ENCODE measurements around the gene CUL7. TPM values are rescaled to one million over a fixed set of nuclear protein-coding genes. Genes with fewer than 3 reads are reported as not detected.

The CUL7 gene
- total and polyA plus RNA-seq, 9 of the 15 experiments (the other 6 are each of a cell fraction or from before 2014, with no cell fraction given): 0.44 to 20.1 (median 8.6) TPM

- TF ChIP-seq AFF4 (CRISPR knock-in tag; IDR thresholded peaks at IDR 0.05): no peak
- TF ChIP-seq JUNB (CRISPR knock-in tag; conservative IDR thresholded peaks at IDR 0.05): peak; percentile 63
- TF ChIP-seq ZNF444 (CRISPR knock-in tag; IDR thresholded peaks at IDR 0.05): peak; percentile 78; the same call in 1 of the 2 replicates
- TF ChIP-seq ZNF395 (CRISPR knock-in tag; IDR thresholded peaks at IDR 0.05): no peak
- TF ChIP-seq E2F1 (CRISPR knock-in tag; IDR thresholded peaks at IDR 0.05): no peak
- no peak for TF ChIP-seq SRSF9 (IDR thresholded peaks at IDR 0.05; ENCODE audit: borderline replicate concordance, low read depth, low read length)
- TF ChIP-seq POU5F1 (IDR thresholded peaks at IDR 0.05; ENCODE audit: borderline replicate concordance, low read depth, low read length, partially characterized antibody): no peak
- TF ChIP-seq CEBPG (CRISPR knock-in tag; IDR thresholded peaks at IDR 0.05): 0 out of 2 replicates have a peak, but pooled peaks have one; percentile 40
- no peak for TF ChIP-seq CEBPG (tag; conservative IDR thresholded peaks at IDR 0.05 in 1 of 2, IDR thresholded peaks at IDR 0.05 in 1 of 2)
- TF ChIP-seq ZNF12 (CRISPR knock-in tag; IDR thresholded peaks at IDR 0.05): peak; percentile 64; the same call in 1 of the 2 replicates
- no peak for TF ChIP-seq ARID2 (IDR thresholded peaks at IDR 0.05)
- no peak for TF ChIP-seq GATA2 (CRISPR knock-in tag; IDR thresholded peaks at IDR 0.05)
- TF ChIP-seq ZBTB33 (CRISPR knock-in tag; IDR thresholded peaks at IDR 0.05): no peak
- peak; percentile 35; the same call in 1 of the 2 replicates for TF ChIP-seq ZNF384 (IDR thresholded peaks at IDR 0.05; ENCODE audit: low read depth, low read length)
- peak; percentile 63; the same call in 1 of the 2 replicates for TF ChIP-seq NCOR1 (IDR thresholded peaks at IDR 0.05)
- peak; percentile 87 for TF ChIP-seq PHTF2 (CRISPR knock-in tag; IDR thresholded peaks at IDR 0.05)
- TF ChIP-seq ZNF174 (CRISPR knock-in tag; IDR thresholded peaks at IDR 0.05): peak; percentile 81; the same call in 1 of the 2 replicates
- TF ChIP-seq SRSF3 (IDR thresholded peaks at IDR 0.05; ENCODE audit: insufficient read depth, low read length): no peak
- no peak for TF ChIP-seq BCL6 (CRISPR knock-in tag; IDR thresholded peaks at IDR 0.05)
- TF ChIP-seq NRF1 (conservative IDR thresholded peaks at IDR 0.05 in 1 of 2, IDR thresholded peaks at IDR 0.05 in 1 of 2): peak; percentile 78 to 81
Observed at GRCh38 chr6:43053545-43054205, at the start of gene CUL7 (continued).
